ENCODE results near the gene TCF4.

Gene TCF4

DNA sequence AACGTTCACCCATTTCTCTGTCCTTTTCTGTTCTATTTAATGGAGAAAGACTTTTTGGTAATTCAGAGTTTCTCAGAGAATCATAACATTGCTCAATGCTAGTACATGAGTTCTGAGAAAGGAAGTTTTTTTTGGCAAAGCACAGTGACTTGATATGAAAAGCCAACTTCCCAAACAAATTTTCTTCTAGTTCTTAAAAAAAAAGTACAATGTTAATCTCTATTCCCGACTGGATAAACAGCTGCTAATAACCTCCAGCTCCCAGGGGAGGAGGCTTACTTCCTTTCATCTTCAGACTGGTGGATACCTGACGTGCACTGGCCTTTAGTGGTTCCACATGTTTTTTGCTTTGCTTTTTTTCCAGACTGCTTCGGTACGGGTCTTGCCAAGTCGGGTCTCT is 344.1 kb downstream of the TCF4 start:
- Histone ChIP-seq H3K36me3 (ENCODE audit: control insufficient read depth, insufficient read depth, low read length) (no peaks in the 10 kb centered on the region), H3K27ac (ENCODE audit: insufficient read depth, low read length, poor library complexity, severe bottlenecking) (no peak overlapping the region), H3K27me3 (replicated peaks; ENCODE audit: control insufficient read depth, insufficient read depth, low read length, poor library complexity, severe bottlenecking) (no peaks in the 10 kb centered on the region), H3K9me3 (ENCODE audit: control insufficient read depth, low read length) (no peaks in the 10 kb centered on the region), H3K4me1 (ENCODE audit: control insufficient read depth, insufficient read depth, low read length, poor library complexity, severe bottlenecking) (no peaks in the 10 kb centered on the region), H3K4me3 (ENCODE audit: insufficient read depth, low read depth, low read length, poor library complexity, severe bottlenecking) (no peak overlapping the region)
- no peak for DNase-seq

GRCh38 chr18:55243255-55243654 is 344.7 kb downstream of the TCF4 start:
- H3K9me3 ChIP-seq (ENCODE audit: control insufficient read depth, low read length): no peaks in the 10 kb centered on the region
- no peak overlapping the region for H3K4me3 ChIP-seq (ENCODE audit: insufficient read depth, low read depth, low read length, poor library complexity, severe bottlenecking)
- no peak overlapping the region for H3K27ac ChIP-seq (ENCODE audit: insufficient read depth, low read length, poor library complexity, severe bottlenecking)
- H3K36me3 ChIP-seq (ENCODE audit: control insufficient read depth, insufficient read depth, low read length): no peaks in the 10 kb centered on the region
- H3K27me3 ChIP-seq (replicated peaks; ENCODE audit: control insufficient read depth, insufficient read depth, low read length, poor library complexity, severe bottlenecking): no peaks in the 10 kb centered on the region
- DNase-seq: no peak
- H3K4me1 ChIP-seq (ENCODE audit: control insufficient read depth, insufficient read depth, low read length, poor library complexity, severe bottlenecking): no peaks in the 10 kb centered on the region

- no peak for DNase-seq
- Histone ChIP-seq H3K4me1 (ENCODE audit: control insufficient read depth, insufficient read depth, low read length, poor library complexity, severe bottlenecking) (no peaks in the 10 kb centered on the region), H3K9me3 (ENCODE audit: control insufficient read depth, low read length) (no peaks in the 10 kb centered on the region), H3K27me3 (replicated peaks; ENCODE audit: control insufficient read depth, insufficient read depth, low read length, poor library complexity, severe bottlenecking) (no peaks in the 10 kb centered on the region), H3K4me3 (ENCODE audit: insufficient read depth, low read depth, low read length, poor library complexity, severe bottlenecking) (no peak overlapping the region), H3K27ac (ENCODE audit: insufficient read depth, low read length, poor library complexity, severe bottlenecking) (no peak overlapping the region), H3K36me3 (ENCODE audit: control insufficient read depth, insufficient read depth, low read length) (no peaks in the 10 kb centered on the region)
Observed at GRCh38 chr18:55240978-55241377, 347.0 kb downstream of the TCF4 start.

- Histone ChIP-seq H3K4me1 (ENCODE audit: control insufficient read depth, insufficient read depth, low read length, poor library complexity, severe bottlenecking) (no peaks in the 10 kb centered on the region), H3K27me3 (replicated peaks; ENCODE audit: control insufficient read depth, insufficient read depth, low read length, poor library complexity, severe bottlenecking) (no peaks in the 10 kb centered on the region), H3K4me3 (ENCODE audit: insufficient read depth, low read depth, low read length, poor library complexity, severe bottlenecking) (no peak overlapping the region), H3K27ac (ENCODE audit: insufficient read depth, low read length, poor library complexity, severe bottlenecking) (no peak overlapping the region), H3K9me3 (ENCODE audit: control insufficient read depth, low read length) (no peaks in the 10 kb centered on the region), H3K36me3 (ENCODE audit: control insufficient read depth, insufficient read depth, low read length) (no peaks in the 10 kb centered on the region)
- no peak for DNase-seq
Observed at GRCh38 chr18:55239740-55240139, 348.3 kb downstream of the TCF4 start.

GRCh38 chr18:55237660-55238059 is 350.3 kb downstream of the TCF4 start:
- DNase-seq: no peak
- no peaks in the 10 kb centered on the region for H3K9me3 ChIP-seq (ENCODE audit: control insufficient read depth, low read length)
- no peaks in the 10 kb centered on the region for H3K4me1 ChIP-seq (ENCODE audit: control insufficient read depth, insufficient read depth, low read length, poor library complexity, severe bottlenecking)
- H3K27ac ChIP-seq (ENCODE audit: insufficient read depth, low read length, poor library complexity, severe bottlenecking): no peak overlapping the region
- H3K27me3 ChIP-seq (replicated peaks; ENCODE audit: control insufficient read depth, insufficient read depth, low read length, poor library complexity, severe bottlenecking): no peaks in the 10 kb centered on the region
- H3K4me3 ChIP-seq (ENCODE audit: insufficient read depth, low read depth, low read length, poor library complexity, severe bottlenecking): no peak overlapping the region
- H3K36me3 ChIP-seq (ENCODE audit: control insufficient read depth, insufficient read depth, low read length): no peaks in the 10 kb centered on the region

- Histone ChIP-seq H3K4me1 (ENCODE audit: control insufficient read depth, insufficient read depth, low read length, poor library complexity, severe bottlenecking) (no peaks in the 10 kb centered on the region), H3K27ac (ENCODE audit: insufficient read depth, low read length, poor library complexity, severe bottlenecking) (no peak overlapping the region), H3K9me3 (ENCODE audit: control insufficient read depth, low read length) (no peaks in the 10 kb centered on the region), H3K36me3 (ENCODE audit: control insufficient read depth, insufficient read depth, low read length) (no peaks in the 10 kb centered on the region), H3K27me3 (replicated peaks; ENCODE audit: control insufficient read depth, insufficient read depth, low read length, poor library complexity, severe bottlenecking) (no peaks in the 10 kb centered on the region), H3K4me3 (ENCODE audit: insufficient read depth, low read depth, low read length, poor library complexity, severe bottlenecking) (no peak overlapping the region)
- no peak for DNase-seq
Observed at GRCh38 chr18:55236150-55236931, 351.7 kb downstream of the TCF4 start.

DNA sequence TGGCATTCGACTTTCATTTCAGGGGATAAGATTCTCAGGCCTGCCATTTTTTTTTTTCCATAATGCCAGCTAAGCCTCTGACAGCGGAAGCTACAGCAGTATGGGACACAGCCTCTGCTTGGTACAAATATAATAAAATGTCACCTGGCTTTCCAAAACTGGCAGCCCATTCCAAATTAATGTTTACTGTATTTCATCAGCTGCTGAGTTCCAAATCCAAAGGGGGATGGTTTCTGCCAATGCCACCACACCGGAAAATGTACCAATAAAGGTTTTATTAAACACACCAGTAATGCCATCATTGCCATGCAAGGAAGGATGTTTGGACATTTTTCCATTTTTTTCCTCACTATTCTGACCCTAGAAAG is 352.9 kb downstream of the TCF4 start:
- no peak for DNase-seq
- Histone ChIP-seq H3K4me1 (ENCODE audit: control insufficient read depth, insufficient read depth, low read length, poor library complexity, severe bottlenecking) (no peaks in the 10 kb centered on the region), H3K27me3 (replicated peaks; ENCODE audit: control insufficient read depth, insufficient read depth, low read length, poor library complexity, severe bottlenecking) (no peaks in the 10 kb centered on the region), H3K36me3 (ENCODE audit: control insufficient read depth, insufficient read depth, low read length) (no peaks in the 10 kb centered on the region), H3K9me3 (ENCODE audit: control insufficient read depth, low read length) (no peaks in the 10 kb centered on the region), H3K4me3 (ENCODE audit: insufficient read depth, low read depth, low read length, poor library complexity, severe bottlenecking) (no peak overlapping the region), H3K27ac (ENCODE audit: insufficient read depth, low read length, poor library complexity, severe bottlenecking) (no peak overlapping the region)

GRCh38 chr18:55234366-55235093 is 353.5 kb downstream of the TCF4 start:
- Histone ChIP-seq H3K36me3 (ENCODE audit: control insufficient read depth, insufficient read depth, low read length) (no peaks in the 10 kb centered on the region), H3K9me3 (ENCODE audit: control insufficient read depth, low read length) (no peaks in the 10 kb centered on the region), H3K4me3 (ENCODE audit: insufficient read depth, low read depth, low read length, poor library complexity, severe bottlenecking) (no peak overlapping the region), H3K4me1 (ENCODE audit: control insufficient read depth, insufficient read depth, low read length, poor library complexity, severe bottlenecking) (no peaks in the 10 kb centered on the region), H3K27ac (ENCODE audit: insufficient read depth, low read length, poor library complexity, severe bottlenecking) (no peak overlapping the region), H3K27me3 (replicated peaks; ENCODE audit: control insufficient read depth, insufficient read depth, low read length, poor library complexity, severe bottlenecking) (no peaks in the 10 kb centered on the region)
- peak in 1 of 3 donors; percentile 15 for DNase-seq

GRCh38 chr18:55233857-55234256 is 354.1 kb downstream of the TCF4 start:
- Histone ChIP-seq H3K27ac (ENCODE audit: insufficient read depth, low read length, poor library complexity, severe bottlenecking) (no peak overlapping the region), H3K27me3 (replicated peaks; ENCODE audit: control insufficient read depth, insufficient read depth, low read length, poor library complexity, severe bottlenecking) (no peaks in the 10 kb centered on the region), H3K4me1 (ENCODE audit: control insufficient read depth, insufficient read depth, low read length, poor library complexity, severe bottlenecking) (no peaks in the 10 kb centered on the region), H3K4me3 (ENCODE audit: insufficient read depth, low read depth, low read length, poor library complexity, severe bottlenecking) (no peak overlapping the region), H3K36me3 (ENCODE audit: control insufficient read depth, insufficient read depth, low read length) (no peaks in the 10 kb centered on the region), H3K9me3 (ENCODE audit: control insufficient read depth, low read length) (no peaks in the 10 kb centered on the region)
- no peak for DNase-seq

GRCh38 chr18:55232506-55232905 is 355.5 kb downstream of the TCF4 start:
- Histone ChIP-seq H3K36me3 (ENCODE audit: control insufficient read depth, insufficient read depth, low read length) (no peaks in the 10 kb centered on the region), H3K9me3 (ENCODE audit: control insufficient read depth, low read length) (no peaks in the 10 kb centered on the region), H3K4me3 (ENCODE audit: insufficient read depth, low read depth, low read length, poor library complexity, severe bottlenecking) (no peak overlapping the region), H3K27ac (ENCODE audit: insufficient read depth, low read length, poor library complexity, severe bottlenecking) (no peak overlapping the region), H3K4me1 (ENCODE audit: control insufficient read depth, insufficient read depth, low read length, poor library complexity, severe bottlenecking) (no peaks in the 10 kb centered on the region), H3K27me3 (replicated peaks; ENCODE audit: control insufficient read depth, insufficient read depth, low read length, poor library complexity, severe bottlenecking) (no peaks in the 10 kb centered on the region)
- no peak for DNase-seq
